SK-N-SH (cell line): ENCODE data around the gene ASB8. TPM values are rescaled to one million over a fixed set of nuclear protein-coding genes. Genes with fewer than 3 reads are reported as not detected.

ENCODE experiments used
- CTCF ChIA-PET: fragments of 300-600, 350-600 bp; formaldehyde crosslinking; extraction: SDS; loops from one replicate; lab custom pipeline; 2021; lab: Yijun Ruan, JAX
- POLR2A ChIA-PET: fragments of 350-600 bp; sonication (Branson Sonifier 250); formaldehyde crosslinking; extraction: SDS; loops from one replicate; lab custom pipeline; 2020; ENCODE audit warnings: antibody characterized with exemption, inconsistent platforms; lab: Yijun Ruan, JAX
- DNase-seq: peaks from one replicate; pipeline ENCODE4 v3.0.0; 2012
- H2AFZ ChIP-seq: fragments of 200-600 bp; sonication (generic); 2 replicates; pipeline ENCODE4 v1.8.1; 2016; ENCODE audit warnings: antibody characterized with exemption, mild to moderate bottlenecking, low read depth
- H3F3A ChIP-seq: fragments of 200-600 bp; sonication (generic); replicated peaks from 2 replicates; pipeline ENCODE3; 2016; ENCODE audit warnings: antibody characterized with exemption, mild to moderate bottlenecking; ENCODE audit not compliant: insufficient read depth
- H3K27ac ChIP-seq, 2 experiments: fragments of 200-500 bp in 1 of 2; fragments of 200-600 bp in 1 of 2; sonication (Bioruptor generic) in 1 of 2; sonication (generic), shearing (Covaris generic) in 1 of 2; 2 replicates each; pipeline versions ENCODE4 v1.5.1 to v1.6.1; 2014 to 2016; ENCODE audit warnings: low read depth in 2 of 2, inconsistent platforms in 1 of 2, low read length in 1 of 2, mild to moderate bottlenecking in 1 of 2, mixed read lengths in 1 of 2
- H3K27me3 ChIP-seq: fragments of 200-600 bp; sonication (generic), shearing (Covaris generic); 2 replicates; pipeline ENCODE4 v1.6.1; 2016; ENCODE audit warnings: mixed run types; ENCODE audit not compliant: insufficient read depth
- H3K36me3 ChIP-seq, 2 experiments: fragments of 200-500 bp in 1 of 2; fragments of 200-600 bp in 1 of 2; sonication (Bioruptor generic) in 1 of 2; sonication (generic) in 1 of 2; replicated peaks in 1 of 2; 2 replicates each; pipeline versions ENCODE3 to v1.5.1; 2014 to 2016; ENCODE audit warnings: low read length in 1 of 2, mild to moderate bottlenecking in 1 of 2; ENCODE audit not compliant: insufficient read depth in 2 of 2, control insufficient read depth in 1 of 2
- H3K4me1 ChIP-seq, 2 experiments: fragments of 200-500 bp in 1 of 2; fragments of 200-600 bp in 1 of 2; sonication (Bioruptor generic) in 1 of 2; sonication (generic), shearing (Covaris generic) in 1 of 2; 2 replicates each; pipeline versions ENCODE4 v1.5.1 to v1.6.1; 2014 to 2016; ENCODE audit warnings: low read depth in 1 of 2, low read length in 1 of 2, mixed run types in 1 of 2; ENCODE audit not compliant: insufficient read depth in 2 of 2, control insufficient read depth in 1 of 2
- H3K4me2 ChIP-seq: fragments of 200-600 bp; sonication (generic), shearing (Covaris generic); 2 replicates; pipeline ENCODE4 v1.6.1; 2017; ENCODE audit warnings: mixed run types
- H3K4me3 ChIP-seq, 2 experiments: fragments of 200-500 bp in 1 of 2; fragments of 200-600 bp in 1 of 2; sonication (Bioruptor generic) in 1 of 2; sonication (generic), shearing (Covaris generic) in 1 of 2; 2 replicates each; pipeline versions ENCODE4 v1.5.1 to v1.8.1; 2014 to 2016; ENCODE audit warnings: low read depth in 2 of 2, inconsistent platforms in 1 of 2, low read length in 1 of 2, mild to moderate bottlenecking in 1 of 2, mixed read lengths in 1 of 2, moderate library complexity in 1 of 2
- H3K79me2 ChIP-seq: fragments of 200-600 bp; sonication (generic); 2 replicates; pipeline ENCODE4 v1.8.1; 2017; ENCODE audit warnings: mild to moderate bottlenecking; ENCODE audit not compliant: insufficient read depth
- H3K9ac ChIP-seq: fragments of 200-600 bp; sonication (generic); 2 replicates; pipeline ENCODE4 v1.6.1; 2017; ENCODE audit warnings: mixed run types
- H3K9me2 ChIP-seq: fragments of 200-600 bp; sonication (generic); 2 replicates; pipeline ENCODE4 v1.6.1; 2017; ENCODE audit warnings: mixed run types
- H3K9me3 ChIP-seq: fragments of 200-600 bp; sonication (generic); 2 replicates; pipeline ENCODE4 v1.6.1; 2017; ENCODE audit warnings: mixed run types, mild to moderate bottlenecking, moderate library complexity
- H4K20me1 ChIP-seq: fragments of 200-600 bp; sonication (generic); 2 replicates; pipeline ENCODE4 v1.6.1; 2017; ENCODE audit warnings: mild to moderate bottlenecking, mixed run types; ENCODE audit not compliant: insufficient read depth
- CTCF ChIP-seq: fragments of 200-600 bp; sonication (generic); IDR thresholded peaks from 2 replicates; pipeline ENCODE4 v1.6.1; 2017; ENCODE audit warnings: antibody characterized with exemption, mild to moderate bottlenecking, moderate library complexity
- EZH2phosphoT487 ChIP-seq: fragments of 200-600 bp; sonication (generic); IDR thresholded peaks from 2 replicates; pipeline ENCODE4 v1.6.1; 2017; ENCODE audit warnings: low read depth, mixed run types, mild to moderate bottlenecking, antibody characterized with exemption, moderate library complexity, borderline replicate concordance
- FOSL2 ChIP-seq: IDR thresholded peaks from 2 replicates; pipeline ENCODE4 v1.4.0; 2012; ENCODE audit warnings: low read depth, mild to moderate bottlenecking, moderate library complexity, borderline replicate concordance
- FOXJ3 ChIP-seq: sonication (generic); formaldehyde crosslinking; IDR thresholded peaks from 2 replicates; pipeline ENCODE4 v1.5.1; 2020; ENCODE audit warnings: mild to moderate bottlenecking, missing genetic modification reagents
- GATA2 ChIP-seq: sonication (generic); formaldehyde crosslinking; IDR thresholded peaks from 2 replicates; pipeline ENCODE4 v1.5.0; 2020; ENCODE audit warnings: mild to moderate bottlenecking, missing genetic modification reagents
- MAX ChIP-seq: IDR thresholded peaks from 2 replicates; pipeline ENCODE4 v1.4.0; 2012; ENCODE audit warnings: low read depth
- MEF2A ChIP-seq: IDR thresholded peaks from 2 replicates; pipeline ENCODE4 v1.4.0; 2012; ENCODE audit warnings: low read depth, borderline replicate concordance
- NFIC ChIP-seq: IDR thresholded peaks from 2 replicates; pipeline ENCODE4 v1.4.0; 2012; ENCODE audit warnings: borderline replicate concordance
- POLR2AphosphoS5 ChIP-seq: IDR thresholded peaks from 2 replicates; pipeline ENCODE4 v1.6.1; 2012; ENCODE audit warnings: low read depth, low read length
- RAD21 ChIP-seq: IDR thresholded peaks from 2 replicates; pipeline ENCODE4 v1.6.1; 2012; ENCODE audit warnings: mild to moderate bottlenecking, low read length
- RCOR1 ChIP-seq: fragments of 150-350 bp; IDR thresholded peaks from 2 replicates; pipeline ENCODE4 v1.6.1; 2017; ENCODE audit warnings: antibody characterized with exemption, low read length
- REST ChIP-seq: IDR thresholded peaks from 2 replicates; pipeline ENCODE4 v1.6.1; 2012; ENCODE audit warnings: mild to moderate bottlenecking, low read depth, low read length, moderate library complexity
- RFX5 ChIP-seq: IDR thresholded peaks from 2 replicates; pipeline ENCODE4 v1.6.1; 2012; ENCODE audit warnings: mild to moderate bottlenecking, improper control_type of control experiment, low read length
- SIN3A ChIP-seq: IDR thresholded peaks from 2 replicates; pipeline ENCODE4 v1.6.1; 2012; ENCODE audit warnings: low read depth, mild to moderate bottlenecking, low read length, moderate library complexity, borderline replicate concordance
- TAF1 ChIP-seq: IDR thresholded peaks from 2 replicates; pipeline ENCODE4 v1.6.1; 2012; ENCODE audit warnings: low read depth, mild to moderate bottlenecking, low read length, moderate library complexity, borderline replicate concordance
- TCF12 ChIP-seq: IDR thresholded peaks from 2 replicates; pipeline ENCODE4 v1.4.0; 2012
- USF1 ChIP-seq: IDR thresholded peaks from 2 replicates; pipeline ENCODE4 v1.4.0; 2012; ENCODE audit warnings: low read depth, borderline replicate concordance
- YY1 ChIP-seq: IDR thresholded peaks from 2 replicates; pipeline ENCODE4 v1.4.0; 2012; ENCODE audit warnings: low read depth, mild to moderate bottlenecking
- ZBTB33 ChIP-seq: IDR thresholded peaks from 2 replicates; pipeline ENCODE4 v1.4.0; 2012; ENCODE audit warnings: low read depth, borderline replicate concordance
- WGBS: methylation state at CpG from one replicate; pipeline ENCODE4 v1.1.6; 2017; ENCODE audit warnings: low lambda C conversion rate; 5-methylcytosine and 5-hydroxymethylcytosine counted together
- polyA plus RNA-seq, 3 experiments: library from polyadenylated mRNA; depleted of rRNA; stranded (reverse); fragments of >200 nt; gene quantifications; 2 replicates each; pipeline ENCODE4 v1.2.3, GENCODE V29; 2012

ASB8 gene
- polyA plus RNA-seq, 1 of the 3 experiments (the other 2 are of a cell fraction): 13.8 TPM

GRCh38 chr12:48160046-48160445 is 2.7 kb upstream of the ASB8 start:
- Histone ChIP-seq H4K20me1 (no peaks in the 10 kb centered on the region), H3K36me3 (no peaks in the 10 kb centered on the region), H3K4me3 (no peak overlapping the region), H3K9ac (no peak overlapping the region), H2AFZ (no peak overlapping the region), H3K27me3 (no peaks in the 10 kb centered on the region), H3F3A (no peaks in the 10 kb centered on the region), H3K79me2 (peaks cover 15% of the 10 kb centered on the region), H3K9me3 (no peaks in the 10 kb centered on the region), H3K27ac (no peak overlapping the region), H3K4me1 (peaks cover 0 to 8% of the 10 kb centered on the region in 2 experiments; a peak in 2 of 4 replicates), H3K9me2 (no peaks in the 10 kb centered on the region), H3K4me2 (no peak overlapping the region)
- no peak for TF ChIP-seq ZBTB33
- no peak for TF ChIP-seq YY1
- no peak for TF ChIP-seq RAD21
- TF ChIP-seq MEF2A: no peak
- TF ChIP-seq EZH2phosphoT487: no peak
- 82% methylated on average over 5 of the region's 5 CpGs for WGBS
- DNase-seq: no peak
- POLR2A ChIA-PET: no interaction called here
- CTCF ChIA-PET: interaction anchor here (1.0 to 1.5 kb wide), 4 partner anchors 10 to 255 kb away, joined by 3 to 7 read pairs (median 4); partner anchors contain the start of gene VDR

- WGBS: 70% methylated on average over 3 of the region's 3 CpGs
- peak overlapping the region; percentile 97 for H2AFZ ChIP-seq
- H3K4me3 ChIP-seq: peak overlapping the region; percentile 91 to 97
- H3K79me2 ChIP-seq: peaks cover 22% of the 10 kb centered on the region
- H3K9ac ChIP-seq: peak overlapping the region; percentile 44
- H3F3A ChIP-seq: no peaks in the 10 kb centered on the region
- no peaks in the 10 kb centered on the region for H3K27me3 ChIP-seq
- H3K9me2 ChIP-seq: no peaks in the 10 kb centered on the region
- H3K9me3 ChIP-seq: no peaks in the 10 kb centered on the region
- H4K20me1 ChIP-seq: no peaks in the 10 kb centered on the region
- H3K4me1 ChIP-seq: peaks cover 0 to 8% of the 10 kb centered on the region in 2 experiments; a peak in 2 of 4 replicates
- peaks cover 0 to 11% of the 10 kb centered on the region in 2 experiments for H3K36me3 ChIP-seq
- H3K4me2 ChIP-seq: peak overlapping the region; percentile 75
- H3K27ac ChIP-seq: peak overlapping the region; percentile 59 to 92; a peak in 3 of 4 replicates
- POLR2A ChIA-PET: interaction anchor here (1.4 to 1.9 kb wide), 3 partner anchors 25 to 52 kb away, joined by 5 to 11 read pairs (median 8); partner anchors contain the start of genes CCDC184, PFKM and SENP1
- CTCF ChIA-PET: interaction anchor here (0.7 to 4.1 kb wide), 14 partner anchors 10 to 460 kb away, joined by 3 to 18 read pairs (median 4); partner anchors contain the start of gene SENP1
- DNase-seq: no peak
- TF ChIP-seq FOXJ3 (CRISPR knock-in tag): no peak
- no peak for TF ChIP-seq RFX5
- TF ChIP-seq NFIC: no peak
- no peak for TF ChIP-seq MEF2A
- no peak for TF ChIP-seq RCOR1
- no peak for TF ChIP-seq FOSL2
- no peak for TF ChIP-seq SIN3A
- no peak for TF ChIP-seq GATA2 (CRISPR knock-in tag)
- TF ChIP-seq CTCF: no peak
- TF ChIP-seq POLR2AphosphoS5: no peak
- TF ChIP-seq REST: no peak
- TF ChIP-seq MAX: no peak
- TF ChIP-seq TAF1: no peak
- TF ChIP-seq TCF12: no peak
- TF ChIP-seq USF1: no peak
Measured at GRCh38 chr12:48157889-48158370, 615 bp upstream of the ASB8 start.
